ENCODE measurements around the gene LYRM2.

- TF ChIP-seq CTCF (IDR thresholded peaks at IDR 0.05) = no peak
- TF ChIP-seq POLR2A (IDR thresholded peaks at IDR 0.05) = no peak
Observed at GRCh38 chr6:89563866-89564265, 74.7 kb downstream of the LYRM2 start.
